ENCODE measurements around the gene C1QC.
"Not testable (repeated sequence)": the region's sequence is repeated elsewhere in the genome, so short reads cannot be mapped to it uniquely, and the experiment has no call there.

The C1QC gene

DNA sequence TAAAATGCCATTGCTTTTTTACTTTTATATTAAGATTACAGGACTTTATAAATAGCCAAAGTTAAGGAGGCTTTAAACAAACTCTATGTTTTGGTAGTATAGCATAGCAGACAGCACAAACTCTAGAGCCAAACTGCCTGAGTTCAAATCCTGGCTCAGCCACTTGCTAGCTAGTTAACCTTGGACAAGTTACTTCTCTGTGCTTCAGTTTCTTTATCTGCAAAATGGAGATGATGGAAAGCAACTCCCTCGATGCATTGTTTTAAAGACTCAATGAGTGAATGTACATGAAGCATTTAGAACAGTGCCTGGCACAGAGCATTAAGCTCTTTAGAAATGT, 30.9 kb downstream of the C1QC start:
- Histone ChIP-seq H3K9me3 (ENCODE audit: severe bottlenecking) (no peaks in the 10 kb centered on the region), H3K4me3 (ENCODE audit: severe bottlenecking) (no peak overlapping the region), H3K27me3 (ENCODE audit: insufficient read depth, poor library complexity, severe bottlenecking) (peaks cover 4% of the 10 kb centered on the region), H3K4me1 (ENCODE audit: insufficient read depth, poor library complexity, severe bottlenecking) (no peaks in the 10 kb centered on the region), H3K36me3 (ENCODE audit: low read depth) (no peaks in the 10 kb centered on the region), H3K27ac (ENCODE audit: poor library complexity, severe bottlenecking) (no peak overlapping the region)
- TF ChIP-seq, protein P1, sequence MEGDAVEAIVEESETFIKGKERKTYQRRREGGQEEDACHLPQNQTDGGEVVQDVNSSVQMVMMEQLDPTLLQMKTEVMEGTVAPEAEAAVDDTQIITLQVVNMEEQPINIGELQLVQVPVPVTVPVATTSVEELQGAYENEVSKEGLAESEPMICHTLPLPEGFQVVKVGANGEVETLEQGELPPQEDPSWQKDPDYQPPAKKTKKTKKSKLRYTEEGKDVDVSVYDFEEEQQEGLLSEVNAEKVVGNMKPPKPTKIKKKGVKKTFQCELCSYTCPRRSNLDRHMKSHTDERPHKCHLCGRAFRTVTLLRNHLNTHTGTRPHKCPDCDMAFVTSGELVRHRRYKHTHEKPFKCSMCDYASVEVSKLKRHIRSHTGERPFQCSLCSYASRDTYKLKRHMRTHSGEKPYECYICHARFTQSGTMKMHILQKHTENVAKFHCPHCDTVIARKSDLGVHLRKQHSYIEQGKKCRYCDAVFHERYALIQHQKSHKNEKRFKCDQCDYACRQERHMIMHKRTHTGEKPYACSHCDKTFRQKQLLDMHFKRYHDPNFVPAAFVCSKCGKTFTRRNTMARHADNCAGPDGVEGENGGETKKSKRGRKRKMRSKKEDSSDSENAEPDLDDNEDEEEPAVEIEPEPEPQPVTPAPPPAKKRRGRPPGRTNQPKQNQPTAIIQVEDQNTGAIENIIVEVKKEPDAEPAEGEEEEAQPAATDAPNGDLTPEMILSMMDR (IDR thresholded peaks at IDR 0.05; ENCODE audit: poor library complexity, severe bottlenecking): peak; percentile 58
- DNase-seq (ENCODE audit: low spot score) (no peak), ATAC-seq (ENCODE audit: low read depth) (no peak)

DNA sequence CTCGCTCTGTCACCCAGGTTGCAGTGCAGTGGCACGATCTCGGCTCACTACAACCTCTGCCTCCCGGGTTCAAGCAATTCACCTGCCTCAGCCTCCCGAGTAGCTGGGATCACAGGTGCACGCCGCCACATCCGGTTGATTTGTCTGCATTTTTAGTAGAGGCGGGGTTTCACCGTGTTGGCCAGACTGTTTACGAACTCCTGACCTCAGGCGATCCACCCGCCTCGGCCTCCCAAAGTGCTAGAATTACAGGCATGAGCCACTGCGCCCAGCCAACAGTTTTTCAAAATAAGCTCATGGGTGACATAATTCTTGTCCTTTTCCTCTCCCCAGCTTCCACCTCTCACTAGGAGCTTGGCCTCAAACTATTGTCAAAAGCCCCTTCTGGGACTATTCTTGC, 32.7 kb downstream of the C1QC start:
- not testable (repeated sequence) for H3K4me3 ChIP-seq (ENCODE audit: severe bottlenecking); H3K27me3 ChIP-seq (ENCODE audit: insufficient read depth, poor library complexity, severe bottlenecking); ATAC-seq (ENCODE audit: low read depth); H3K27ac ChIP-seq (ENCODE audit: poor library complexity, severe bottlenecking); H3K4me1 ChIP-seq (ENCODE audit: insufficient read depth, poor library complexity, severe bottlenecking); H3K9me3 ChIP-seq (ENCODE audit: severe bottlenecking); H3K36me3 ChIP-seq (ENCODE audit: low read depth); DNase-seq (ENCODE audit: low spot score)

DNA sequence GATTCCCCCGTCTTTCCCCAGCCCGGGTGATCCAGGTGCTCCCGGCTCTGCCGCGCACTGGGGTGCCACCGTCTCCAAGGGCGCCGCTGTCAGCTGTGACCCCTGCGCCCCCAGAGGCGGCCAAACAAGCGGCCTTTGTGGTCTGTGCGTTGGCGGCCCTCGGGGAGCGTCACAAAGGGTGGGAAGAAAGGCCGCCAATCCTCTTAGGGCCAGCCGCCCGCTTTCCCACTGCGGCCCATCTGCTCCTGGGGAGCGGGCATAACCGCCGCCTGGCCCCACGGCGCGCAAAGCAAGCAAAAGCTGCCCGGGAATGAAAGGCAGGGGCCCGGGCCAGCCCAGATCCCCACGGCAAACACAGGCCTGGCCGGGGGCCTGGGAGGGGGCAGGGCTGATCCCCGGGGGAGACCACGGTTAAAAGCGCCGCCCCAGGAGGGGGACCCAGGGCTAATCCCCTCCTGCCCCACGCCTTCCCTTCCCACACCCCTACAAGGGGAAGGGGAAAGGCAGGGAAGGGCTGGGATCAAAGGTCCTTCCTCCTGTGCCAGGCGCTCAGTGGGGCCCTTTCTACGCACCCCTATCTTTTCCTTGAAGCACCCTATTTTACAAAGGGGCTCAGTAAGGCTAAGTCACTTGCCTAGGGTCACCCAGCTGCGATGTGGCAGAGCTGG, 33.6 kb downstream of the C1QC start:
- Histone ChIP-seq H3K4me3 (ENCODE audit: severe bottlenecking) (no peak overlapping the region), H3K27ac (ENCODE audit: poor library complexity, severe bottlenecking) (no peak overlapping the region), H3K4me1 (ENCODE audit: insufficient read depth, poor library complexity, severe bottlenecking) (no peaks in the 10 kb centered on the region), H3K27me3 (ENCODE audit: insufficient read depth, poor library complexity, severe bottlenecking) (no peaks in the 10 kb centered on the region), H3K36me3 (ENCODE audit: low read depth) (no peaks in the 10 kb centered on the region), H3K9me3 (ENCODE audit: severe bottlenecking) (no peaks in the 10 kb centered on the region)
- no peak for DNase-seq (ENCODE audit: low spot score)
- no peak for ATAC-seq (ENCODE audit: low read depth)
- TF ChIP-seq, protein P1 (IDR thresholded peaks at IDR 0.05; ENCODE audit: poor library complexity, severe bottlenecking): no peak

DNA sequence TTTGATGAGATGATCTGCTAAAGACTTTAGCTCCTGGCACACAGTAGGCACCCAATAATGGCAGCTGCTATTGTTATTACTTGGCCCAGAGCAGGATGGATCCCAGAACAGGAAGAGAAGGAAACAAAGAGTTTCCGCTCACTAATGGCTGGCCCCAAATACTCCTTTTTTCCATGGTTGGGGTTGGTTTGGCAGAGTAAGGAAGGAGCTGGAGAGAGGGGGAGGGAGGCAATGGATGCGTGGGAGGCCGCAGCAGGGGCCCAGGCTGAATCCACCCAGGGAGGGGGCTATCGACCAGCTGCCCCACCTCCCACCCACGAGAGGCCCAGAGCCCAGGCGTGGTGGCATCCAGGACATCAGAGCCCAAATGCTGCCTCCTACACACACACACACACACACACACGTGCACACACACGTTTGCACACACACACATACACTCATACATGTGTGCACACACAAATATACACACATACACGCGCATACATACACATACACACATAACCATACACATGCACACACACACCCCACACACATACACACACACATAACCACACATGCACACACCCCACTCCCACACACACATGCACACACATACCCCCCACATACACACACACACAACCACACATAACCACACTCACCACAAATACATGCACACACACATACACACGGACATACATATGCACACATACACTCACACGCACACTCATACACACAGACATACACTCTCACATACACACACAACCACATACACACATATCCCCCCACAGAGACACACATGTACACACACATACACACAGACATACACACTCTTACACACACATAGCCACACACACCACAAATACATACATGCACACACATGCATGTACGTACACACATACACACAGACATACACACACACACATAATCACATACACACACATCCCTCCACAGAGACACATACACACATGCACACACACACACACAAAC, 34.8 kb downstream of the C1QC start:
- H3K36me3 ChIP-seq (ENCODE audit: low read depth): no peaks in the 10 kb centered on the region
- TF ChIP-seq, protein P1 (IDR thresholded peaks at IDR 0.05; ENCODE audit: poor library complexity, severe bottlenecking): no peak
- H3K27me3 ChIP-seq (ENCODE audit: insufficient read depth, poor library complexity, severe bottlenecking): no peaks in the 10 kb centered on the region
- no peak overlapping the region for H3K27ac ChIP-seq (ENCODE audit: poor library complexity, severe bottlenecking)
- H3K4me1 ChIP-seq (ENCODE audit: insufficient read depth, poor library complexity, severe bottlenecking): no peaks in the 10 kb centered on the region
- no peak for ATAC-seq (ENCODE audit: low read depth)
- no peak overlapping the region for H3K4me3 ChIP-seq (ENCODE audit: severe bottlenecking)
- DNase-seq (ENCODE audit: low spot score): no peak
- no peaks in the 10 kb centered on the region for H3K9me3 ChIP-seq (ENCODE audit: severe bottlenecking)

DNA sequence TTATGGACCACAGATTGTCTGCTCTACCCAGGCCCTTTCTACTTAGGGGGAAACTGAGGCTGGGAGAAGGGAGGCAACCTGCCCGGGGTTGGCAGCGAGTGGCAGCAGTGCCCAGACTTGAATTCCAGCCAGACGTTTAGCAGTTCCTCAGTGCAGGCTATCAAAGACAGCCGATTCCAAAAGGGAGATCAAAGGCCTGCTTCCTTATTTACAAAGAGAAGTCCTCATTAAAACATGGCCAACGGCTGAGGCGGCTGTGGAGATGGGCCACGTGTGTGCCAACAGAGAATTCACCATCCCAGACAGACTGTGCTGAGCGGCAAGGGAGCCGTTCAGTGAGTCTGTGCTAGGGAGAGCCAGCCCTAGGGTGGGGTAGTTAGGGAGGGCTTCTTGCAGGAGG, 37.3 kb downstream of the C1QC start:
- no peaks in the 10 kb centered on the region for H3K9me3 ChIP-seq (ENCODE audit: severe bottlenecking)
- no peaks in the 10 kb centered on the region for H3K4me1 ChIP-seq (ENCODE audit: insufficient read depth, poor library complexity, severe bottlenecking)
- H3K4me3 ChIP-seq (ENCODE audit: severe bottlenecking): no peak overlapping the region
- no peaks in the 10 kb centered on the region for H3K27me3 ChIP-seq (ENCODE audit: insufficient read depth, poor library complexity, severe bottlenecking)
- no peaks in the 10 kb centered on the region for H3K36me3 ChIP-seq (ENCODE audit: low read depth)
- no peak for ATAC-seq (ENCODE audit: low read depth)
- DNase-seq (ENCODE audit: low spot score): no peak
- TF ChIP-seq, protein P1 (IDR thresholded peaks at IDR 0.05; ENCODE audit: poor library complexity, severe bottlenecking): no peak
- no peak overlapping the region for H3K27ac ChIP-seq (ENCODE audit: poor library complexity, severe bottlenecking)
